ENCODE measurements around the gene ZFHX3.
A peak's percentile ranks its signal among the peaks of the same experiment; 100 is the strongest.
"Not testable (repeated sequence)": the region's sequence is repeated elsewhere in the genome, so short reads cannot be mapped to it uniquely, and the experiment has no call there.

Gene ZFHX3

GRCh38 chr16:73025151-73025855 lies 22.6 kb downstream of the ZFHX3 start:
- peak; percentile 68 for FAIRE-seq
- no peak for DNase-seq (ENCODE audit: insufficient read length, low spot score)

GRCh38 chr16:73024571-73025105 lies 23.3 kb downstream of the ZFHX3 start:
- FAIRE-seq: no peak
- DNase-seq (ENCODE audit: insufficient read length, low spot score): no peak

- FAIRE-seq: no peak
- DNase-seq (ENCODE audit: insufficient read length, low spot score): no peak
Observed at GRCh38 chr16:73023752-73024570, 24.0 kb downstream of the ZFHX3 start.

GRCh38 chr16:73023320-73023719 lies 24.6 kb downstream of the ZFHX3 start:
- DNase-seq (ENCODE audit: insufficient read length, low spot score) (no peak), FAIRE-seq (no peak)

- DNase-seq (ENCODE audit: insufficient read length, low spot score): no peak
- no peak for FAIRE-seq
Observed at GRCh38 chr16:73022534-73022933, 25.4 kb downstream of the ZFHX3 start.

- FAIRE-seq (no peak), DNase-seq (ENCODE audit: insufficient read length, low spot score) (no peak)
Observed at GRCh38 chr16:73021866-73022495, 25.9 kb downstream of the ZFHX3 start.

GRCh38 chr16:73020409-73020884 lies 27.5 kb downstream of the ZFHX3 start:
- DNase-seq (ENCODE audit: insufficient read length, low spot score): peak; percentile 53

GRCh38 chr16:73019457-73020362 lies 28.2 kb downstream of the ZFHX3 start:
- DNase-seq (ENCODE audit: insufficient read length, low spot score): peak; percentile 86
- peak; percentile 76 for FAIRE-seq

More at GRCh38 chr16:73020409-73020884, 27.5 kb downstream of the ZFHX3 start:
- peak; percentile 44 for FAIRE-seq

- DNase-seq (ENCODE audit: insufficient read length, low spot score) (no peak), FAIRE-seq (no peak)
Observed at GRCh38 chr16:73018821-73019456, 29.0 kb downstream of the ZFHX3 start.

GRCh38 chr16:73017321-73017720 lies 30.6 kb downstream of the ZFHX3 start:
- DNase-seq (ENCODE audit: insufficient read length, low spot score) (no peak), FAIRE-seq (no peak)

GRCh38 chr16:73016488-73016830 lies 31.5 kb downstream of the ZFHX3 start:
- DNase-seq (ENCODE audit: insufficient read length, low spot score) (no peak), FAIRE-seq (no peak)

GRCh38 chr16:73015612-73016487 lies 32.1 kb downstream of the ZFHX3 start:
- FAIRE-seq: no peak
- DNase-seq (ENCODE audit: insufficient read length, low spot score): no peak

- no peak for FAIRE-seq
- no peak for DNase-seq (ENCODE audit: insufficient read length, low spot score)
Observed at GRCh38 chr16:73014768-73015167, 33.2 kb downstream of the ZFHX3 start.

- FAIRE-seq: no peak
- DNase-seq (ENCODE audit: insufficient read length, low spot score): no peak
Observed at GRCh38 chr16:73013974-73014373, 34.0 kb downstream of the ZFHX3 start.

- no peak for DNase-seq (ENCODE audit: insufficient read length, low spot score)
- FAIRE-seq: no peak
Observed at GRCh38 chr16:73012341-73012740, 35.6 kb downstream of the ZFHX3 start.

- no peak for DNase-seq (ENCODE audit: insufficient read length, low spot score)
- FAIRE-seq: no peak
Observed at GRCh38 chr16:73011926-73012325, 36.0 kb downstream of the ZFHX3 start.

- DNase-seq (ENCODE audit: insufficient read length, low spot score) (no peak), FAIRE-seq (no peak)
Observed at GRCh38 chr16:73010150-73010676, 37.7 kb downstream of the ZFHX3 start.

GRCh38 chr16:73009710-73010109 lies 38.2 kb downstream of the ZFHX3 start:
- DNase-seq (ENCODE audit: insufficient read length, low spot score); FAIRE-seq: not testable (repeated sequence)

Measured in HTR-8/SVneo (cell line).